ENCODE data around the gene ZSCAN1. TPM values are rescaled to one million over a fixed set of nuclear protein-coding genes. Genes with fewer than 3 reads are reported as not detected.

Gene ZSCAN1
- total RNA-seq, 1 experiment from 2014 or later = 1.3 TPM

- ATAC-seq (no peak), DNase-seq (ENCODE audit: low spot score) (no peak)
- no peak overlapping the region for H3K27ac Mint-ChIP-seq
- no peak overlapping the region for H3K4me3 Mint-ChIP-seq
- POLR2A ChIA-PET = no interaction called here
- peaks cover 18% of the 10 kb centered on the region for H3K36me3 Mint-ChIP-seq
- CTCF ChIA-PET = no interaction called here
- no peaks in the 10 kb centered on the region for H3K9me3 Mint-ChIP-seq
- H3K4me1 Mint-ChIP-seq = peaks cover 6% of the 10 kb centered on the region
- H3K27me3 Mint-ChIP-seq (ENCODE audit: low read depth) = no peaks in the 10 kb centered on the region
- TF ChIP-seq ATF3 (CRISPR knock-in tag; conservative IDR thresholded peaks at IDR 0.05) = no peak
Observed at GRCh38 chr19:58088521-58089052, 54.8 kb downstream of the ZSCAN1 start.

- H3K9me3 Mint-ChIP-seq = no peaks in the 10 kb centered on the region
- peaks cover 6% of the 10 kb centered on the region for H3K4me1 Mint-ChIP-seq
- POLR2A ChIA-PET = interaction anchor here (0.7 kb wide), 1 partner anchor 51 kb away, joined by 3 read pairs; no protein-coding TSS in a partner anchor
- no peak for TF ChIP-seq ATF3 (CRISPR knock-in tag; conservative IDR thresholded peaks at IDR 0.05)
- TF ChIP-seq ZMAT4 (CRISPR knock-in tag; IDR thresholded peaks at IDR 0.05) = no peak
- TF ChIP-seq FOXK1 (CRISPR knock-in tag; IDR thresholded peaks at IDR 0.05) = no peak
- no peak for TF ChIP-seq RORB (CRISPR knock-in tag; IDR thresholded peaks at IDR 0.05)
- no peak for TF ChIP-seq ESRRA (CRISPR knock-in tag; IDR thresholded peaks at IDR 0.05; ENCODE audit: borderline replicate concordance)
- TF ChIP-seq MLX (CRISPR knock-in tag; IDR thresholded peaks at IDR 0.05) = no peak
- no peak for TF ChIP-seq ZNF425 (CRISPR knock-in tag; conservative IDR thresholded peaks at IDR 0.05)
- TF ChIP-seq ATF6 (CRISPR knock-in tag; IDR thresholded peaks at IDR 0.05) = no peak
- TF ChIP-seq ZNF138 (CRISPR knock-in tag; conservative IDR thresholded peaks at IDR 0.05) = no peak
- TF ChIP-seq TEAD1 (CRISPR knock-in tag; IDR thresholded peaks at IDR 0.05) = no peak
- TF ChIP-seq CREB1 (CRISPR knock-in tag; IDR thresholded peaks at IDR 0.05) = no peak
- no peak for TF ChIP-seq ZNF423 (CRISPR knock-in tag; IDR thresholded peaks at IDR 0.05)
- TF ChIP-seq ZNF512 (CRISPR knock-in tag; IDR thresholded peaks at IDR 0.05; ENCODE audit: borderline replicate concordance) = no peak
- no peak for TF ChIP-seq ZBTB21 (CRISPR knock-in tag; IDR thresholded peaks at IDR 0.05; ENCODE audit: borderline replicate concordance)
- TF ChIP-seq HMGXB4 (CRISPR knock-in tag; IDR thresholded peaks at IDR 0.05) = no peak
- no peak for TF ChIP-seq SP1 (CRISPR knock-in tag; conservative IDR thresholded peaks at IDR 0.05)
- no peak for TF ChIP-seq AFF4 (CRISPR knock-in tag; IDR thresholded peaks at IDR 0.05; ENCODE audit: borderline replicate concordance)
- no peak for TF ChIP-seq IRF2 (CRISPR knock-in tag; IDR thresholded peaks at IDR 0.05; ENCODE audit: borderline replicate concordance, low read depth)
- H3K27me3 Mint-ChIP-seq (ENCODE audit: low read depth) = no peaks in the 10 kb centered on the region
- peaks cover 10% of the 10 kb centered on the region for H3K36me3 Mint-ChIP-seq
- DNase-seq (ENCODE audit: low spot score) (no peak), ATAC-seq (no peak)
- no peak overlapping the region for H3K4me3 Mint-ChIP-seq
- H3K27ac Mint-ChIP-seq = no peak overlapping the region
- CTCF ChIA-PET = interaction anchor here (0.6 to 0.8 kb wide), 2 partner anchors 15 to 35 kb away, joined by 3 read pairs; no protein-coding TSS in a partner anchor
Observed at GRCh38 chr19:58089846-58090245, 56.0 kb downstream of the ZSCAN1 start.
